T-cell (primary cell): ENCODE results near the gene LEAP2. TPM values are rescaled to one million over a fixed set of nuclear protein-coding genes. Genes with fewer than 3 reads are reported as not detected.

Experiments
- ATAC-seq, 4 experiments: fragments of 200-7000 bp in 3 of 4; fragments of 150-1000 bp in 1 of 4; cut with Tn5 transposase; replicated peaks in 1 of 4; 1 replicate in 3 of 4; 2 replicates in 1 of 4; pipeline ENCODE4 v1.10.0; 2021; ENCODE audit warnings: moderate library complexity in 3 of 4, mild to moderate bottlenecking in 2 of 4, moderate number of reproducible peaks in 1 of 4
- CTCF ChIA-PET, 2 donors: fragments of 300-600 bp; sonication (Branson Sonifier 250); formaldehyde crosslinking; loops; one replicate each; lab custom pipeline; 2022; ENCODE audit warnings: antibody characterized with exemption in 2 of 2; lab: Charles Lee
- POLR2A ChIA-PET, 2 donors: fragments of 300-600 bp; sonication (Branson Sonifier 250); formaldehyde crosslinking; loops; one replicate each; lab custom pipeline; 2022; ENCODE audit warnings: antibody characterized with exemption in 2 of 2; lab: Charles Lee
- DNase-seq, 35 experiments: peaks; one replicate each; pipeline versions ENCODE4 v3.0.0 to v3.0.0-alpha.2; 2013 to 2023
- H3K27ac ChIP-seq: one replicate; pipeline ENCODE4 v1.5.1; 2013; ENCODE audit warnings: low read length
- H3K27me3 ChIP-seq, 2 experiments: replicated peaks in 1 of 2; 1 replicate in 1 of 2; 2 replicates in 1 of 2; pipeline versions ENCODE4 v1.6.1 to v1.7.0; 2013; ENCODE audit warnings: low read length in 1 of 2, mixed read lengths in 1 of 2; ENCODE audit not compliant: control insufficient read depth in 2 of 2, insufficient read depth in 2 of 2; ENCODE audit errors: extremely low read depth in 1 of 2
- H3K36me3 ChIP-seq, 2 donors: 1 replicate in 1 of 2; 2 replicates in 1 of 2; pipeline versions ENCODE4 v1.6.1 to v1.7.0; 2013; ENCODE audit warnings: low read length in 1 of 2; ENCODE audit not compliant: control insufficient read depth in 2 of 2, insufficient read depth in 1 of 2; ENCODE audit errors: extremely low read depth in 1 of 2
- H3K4me1 ChIP-seq, 2 experiments: 1 replicate in 1 of 2; 2 replicates in 1 of 2; pipeline versions ENCODE4 v1.6.1 to v1.7.0; 2013; ENCODE audit warnings: low read length in 2 of 2, mixed read lengths in 1 of 2; ENCODE audit not compliant: insufficient read depth in 2 of 2, control insufficient read depth in 1 of 2; ENCODE audit errors: extremely low read depth in 1 of 2
- H3K4me3 ChIP-seq, 2 donors: 1 replicate in 1 of 2; 2 replicates in 1 of 2; pipeline versions ENCODE4 v1.5.1 to v1.7.0; 2013; ENCODE audit warnings: mild to moderate bottlenecking in 2 of 2, low read length in 1 of 2, moderate library complexity in 1 of 2; ENCODE audit not compliant: control insufficient read depth in 1 of 2; ENCODE audit errors: extremely low read depth in 1 of 2
- H3K9me3 ChIP-seq: 2 replicates; pipeline ENCODE4 v1.7.0; 2013
- H3K27ac Mint-ChIP-seq, 2 donors: one replicate each; pipeline ENCODE4 v1.8.0; 2020 to 2021; ENCODE audit warnings: mild to moderate bottlenecking in 2 of 2, mixed read lengths in 2 of 2
- H3K27me3 Mint-ChIP-seq, 2 donors: one replicate each; pipeline ENCODE4 v1.8.0; 2021 to 2022; ENCODE audit warnings: mixed read lengths in 2 of 2
- H3K36me3 Mint-ChIP-seq: one replicate; pipeline ENCODE4 v1.8.0; 2021; ENCODE audit warnings: mixed read lengths
- H3K4me1 Mint-ChIP-seq, 3 donors: one replicate each; pipeline ENCODE4 v1.8.0; 2020 to 2022; ENCODE audit warnings: mixed read lengths in 3 of 3, mild to moderate bottlenecking in 1 of 3
- H3K4me3 Mint-ChIP-seq, 3 donors: one replicate each; pipeline ENCODE4 v1.8.0; 2020 to 2022; ENCODE audit warnings: mild to moderate bottlenecking in 3 of 3, mixed read lengths in 3 of 3, moderate library complexity in 3 of 3
- H3K9me3 Mint-ChIP-seq, 3 donors: one replicate each; pipeline ENCODE4 v1.8.0; 2020 to 2022; ENCODE audit warnings: mixed read lengths in 3 of 3
- WGBS: methylation state at CpG from one replicate; pipeline ENCODE4 v1.1.5; 2013; ENCODE audit warnings: missing lambda C conversion rate; ENCODE audit not compliant: insufficient coverage; 5-methylcytosine and 5-hydroxymethylcytosine counted together
- total RNA-seq, 35 experiments: library from RNA in 6 of 35; stranded (reverse) in 6 of 35; fragments of 120-200 nt in 1 of 35; gene quantifications; one replicate each; pipeline versions ENCODE4 v1.2.1 to v1.2.4 and lab custom pipeline; 2013 to 2026

LEAP2 gene
- total RNA-seq, 5 donors from 2014 or later (not counting 1 experiment from before 2014, with no cell fraction given): 1.3 to 6.2 (median 3.7) TPM

GRCh38 chr5:132827943-132828673, 45.4 kb upstream of the LEAP2 start:
- no peak overlapping the region for H3K27ac Mint-ChIP-seq
- WGBS: 88% methylated on average over 1 of the region's 4 CpGs
- peaks cover 34 to 67% of the 10 kb centered on the region in 2 donors for H3K27me3 Mint-ChIP-seq

DNA sequence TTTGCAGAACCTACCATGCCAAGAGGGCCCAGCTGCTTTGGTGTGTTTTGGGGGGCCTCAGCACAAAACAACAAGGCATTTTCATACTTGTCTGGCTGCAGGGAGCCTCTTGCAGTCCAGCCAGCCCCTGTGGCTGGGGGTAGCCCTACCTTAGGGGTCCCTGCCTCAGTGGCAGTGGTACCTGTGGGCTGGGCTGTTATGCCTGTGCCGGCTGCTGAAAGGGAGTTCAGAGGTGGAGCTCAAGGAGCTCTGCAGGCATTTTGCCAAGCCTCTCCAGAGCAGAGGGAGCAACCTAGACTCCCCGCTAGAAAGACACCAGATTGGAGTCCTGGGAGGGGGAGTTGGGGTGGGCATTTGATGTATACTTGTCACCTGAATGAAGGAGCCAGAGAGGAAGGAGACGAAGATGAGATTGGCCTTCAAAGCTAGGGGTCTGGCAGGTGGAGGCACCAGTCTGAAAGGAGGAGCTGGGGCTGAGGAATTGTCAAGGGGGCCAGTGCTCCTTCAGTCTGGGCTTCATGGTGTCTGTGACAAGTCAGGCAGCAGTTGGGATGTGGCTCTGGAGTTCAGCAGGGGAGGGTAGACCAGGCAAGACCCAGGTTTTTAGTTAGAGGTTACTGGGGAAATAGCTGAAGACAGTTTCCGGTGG, 44.5 kb upstream of the LEAP2 start:
- H3K27ac Mint-ChIP-seq: peak overlapping the region in 1 of 2 donors; percentile 36
- 81% methylated on average over 4 of the region's 4 CpGs for WGBS

More at GRCh38 chr5:132827943-132828673, 45.4 kb upstream of the LEAP2 start:
- Mint-ChIP-seq H3K36me3 (no peaks in the 10 kb centered on the region), H3K9me3 (no peaks in the 10 kb centered on the region), H3K4me3 (no peak overlapping the region), H3K4me1 (peaks cover 10 to 23% (median 11%) of the 10 kb centered on the region in 3 donors)
- Histone ChIP-seq H3K27ac (no peak overlapping the region), H3K4me3 (no peak overlapping the region), H3K4me1 (peaks cover 0 to 29% of the 10 kb centered on the region in 2 experiments), H3K9me3 (no peaks in the 10 kb centered on the region), H3K27me3 (peaks cover 6 to 74% of the 10 kb centered on the region in 2 experiments), H3K36me3 (no peaks in the 10 kb centered on the region)
- POLR2A ChIA-PET: interaction anchor here in 1 of 2 donors (1.0 kb wide), 1 partner anchor 65 kb away, joined by 3 read pairs; no protein-coding TSS in a partner anchor
- ATAC-seq (no peak), DNase-seq (no peak)
- CTCF ChIA-PET: interaction anchor here in 1 of 2 donors (0.6 to 2.0 kb wide), 6 partner anchors 8 to 184 kb away, joined by 3 to 10 read pairs (median 4); partner anchors contain the start of genes LEAP2 and SOWAHA

GRCh38 chr5:132829742-132830435, 43.6 kb upstream of the LEAP2 start:
- ChIA-PET CTCF (interaction anchor here (1.0 to 2.0 kb wide), 6 partner anchors 9 to 53 kb away, joined by 3 to 10 read pairs (median 4); no protein-coding TSS in a partner anchor), POLR2A (interaction anchor here in 1 of 2 donors (0.6 kb wide), 1 partner anchor 280 kb away, joined by 4 read pairs; no protein-coding TSS in a partner anchor)
- Mint-ChIP-seq H3K9me3 (no peaks in the 10 kb centered on the region), H3K27me3 (peaks cover 35 to 53% of the 10 kb centered on the region in 2 donors), H3K27ac (no peak overlapping the region), H3K4me3 (peak overlapping the region; percentile 81 to 88 (median 87)), H3K4me1 (peaks cover 10 to 23% (median 11%) of the 10 kb centered on the region in 3 donors), H3K36me3 (no peaks in the 10 kb centered on the region)
- Histone ChIP-seq H3K27ac (no peak overlapping the region), H3K27me3 (peaks cover 3 to 56% of the 10 kb centered on the region in 2 experiments), H3K4me1 (peaks cover 0 to 25% of the 10 kb centered on the region in 2 experiments), H3K36me3 (no peaks in the 10 kb centered on the region), H3K9me3 (no peaks in the 10 kb centered on the region), H3K4me3 (peak overlapping the region; percentile 26 to 49)
- WGBS: 5% methylated on average over 75 of the region's 75 CpGs
- DNase-seq: peak; percentile 31 to 83 (median 61)
- peak; percentile 90 to 93 (median 91) for ATAC-seq

More for the DNA sequence above, 44.5 kb upstream of the LEAP2 start:
- no peaks in the 10 kb centered on the region for H3K36me3 Mint-ChIP-seq
- ChIA-PET POLR2A (interaction anchor here in 1 of 2 donors (1.0 kb wide), 1 partner anchor 64 kb away, joined by 3 read pairs; no protein-coding TSS in a partner anchor), CTCF (interaction anchor here (0.6 to 2.0 kb wide), 8 partner anchors 8 to 183 kb away, joined by 3 to 10 read pairs (median 4); partner anchors contain the start of genes LEAP2 (in 1 of the 2) and SOWAHA (in 1 of the 2))
- peaks cover 10 to 23% (median 11%) of the 10 kb centered on the region in 3 donors for H3K4me1 Mint-ChIP-seq
- no peak for DNase-seq
- Histone ChIP-seq H3K27me3 (peaks cover 6 to 65% of the 10 kb centered on the region in 2 experiments), H3K4me1 (peaks cover 0 to 25% of the 10 kb centered on the region in 2 experiments), H3K9me3 (no peaks in the 10 kb centered on the region), H3K4me3 (no peak overlapping the region), H3K36me3 (no peaks in the 10 kb centered on the region), H3K27ac (no peak overlapping the region)
- no peaks in the 10 kb centered on the region for H3K9me3 Mint-ChIP-seq
- peaks cover 33 to 62% of the 10 kb centered on the region in 2 donors for H3K27me3 Mint-ChIP-seq
- ATAC-seq: no peak
- peak overlapping the region; percentile 81 to 88 (median 87) for H3K4me3 Mint-ChIP-seq

- POLR2A ChIA-PET: interaction anchor here in 1 of 2 donors (0.6 kb wide), 1 partner anchor 281 kb away, joined by 4 read pairs; no protein-coding TSS in a partner anchor
- Histone ChIP-seq H3K4me1 (peaks cover 0 to 20% of the 10 kb centered on the region in 2 experiments), H3K9me3 (no peaks in the 10 kb centered on the region), H3K27ac (no peak within 1 kb of the TSS), H3K27me3 (peaks cover 3 to 52% of the 10 kb centered on the region in 2 experiments), H3K36me3 (no peaks in the 10 kb centered on the region), H3K4me3 (peak within 1 kb of the TSS; percentile 26 to 49)
- H3K4me1 Mint-ChIP-seq: peaks cover 10 to 23% (median 11%) of the 10 kb centered on the region in 3 donors
- CTCF ChIA-PET: interaction anchor here (1.0 to 1.2 kb wide), 2 partner anchors 10 to 53 kb away, joined by 4 to 5 read pairs; no protein-coding TSS in a partner anchor
- DNase-seq (peak in 1 of 35 experiments; percentile 36), ATAC-seq (peak; percentile 34 to 45 (median 42))
- peak within 1 kb of the TSS; percentile 81 to 88 (median 87) for H3K4me3 Mint-ChIP-seq
- H3K36me3 Mint-ChIP-seq: no peaks in the 10 kb centered on the region
- WGBS: 11% methylated on average over 77 of the region's 78 CpGs
- no peak within 1 kb of the TSS for H3K27ac Mint-ChIP-seq
- peaks cover 35 to 49% of the 10 kb centered on the region in 2 donors for H3K27me3 Mint-ChIP-seq
- H3K9me3 Mint-ChIP-seq: no peaks in the 10 kb centered on the region
Measured at GRCh38 chr5:132830436-132831094, 42.9 kb upstream of the LEAP2 start, which contains the start of gene SHROOM1. Gene SHROOM1, minus strand, starts transcription at chr5:132830647. Its CDS starts 4,507 bp downstream, at chr5:132826140.

GRCh38 chr5:132831095-132831860, 42.2 kb upstream of the LEAP2 start:
- Histone ChIP-seq H3K4me3 (no peak overlapping the region), H3K4me1 (peaks cover 0 to 15% of the 10 kb centered on the region in 2 experiments), H3K36me3 (no peaks in the 10 kb centered on the region), H3K27ac (no peak overlapping the region), H3K9me3 (no peaks in the 10 kb centered on the region), H3K27me3 (peaks cover 3 to 47% of the 10 kb centered on the region in 2 experiments)
- H3K27me3 Mint-ChIP-seq: peaks cover 34 to 44% of the 10 kb centered on the region in 2 donors
- no peaks in the 10 kb centered on the region for H3K36me3 Mint-ChIP-seq
- 94% methylated on average over 9 of the region's 15 CpGs for WGBS
- ChIA-PET CTCF (no interaction called here), POLR2A (no interaction called here)
- ATAC-seq: no peak
- peak overlapping the region; percentile 73 to 87 (median 77) for H3K4me3 Mint-ChIP-seq
- H3K9me3 Mint-ChIP-seq: no peaks in the 10 kb centered on the region
- H3K4me1 Mint-ChIP-seq: peaks cover 10 to 20% (median 11%) of the 10 kb centered on the region in 3 donors
- H3K27ac Mint-ChIP-seq: no peak overlapping the region
- DNase-seq: no peak
